NCI-H187 (cell line): Measurements from ENCODE around the gene MPRIP.
"Not testable (repeated sequence)": the region's sequence is repeated elsewhere in the genome, so short reads cannot be mapped to it uniquely, and the experiment has no call there.

ENCODE experiments used
- DNase-seq, 2 experiments: peaks; one replicate each; lab custom pipeline; 2025; lab: John Stamatoyannopoulos, UW

The MPRIP gene

DNA sequence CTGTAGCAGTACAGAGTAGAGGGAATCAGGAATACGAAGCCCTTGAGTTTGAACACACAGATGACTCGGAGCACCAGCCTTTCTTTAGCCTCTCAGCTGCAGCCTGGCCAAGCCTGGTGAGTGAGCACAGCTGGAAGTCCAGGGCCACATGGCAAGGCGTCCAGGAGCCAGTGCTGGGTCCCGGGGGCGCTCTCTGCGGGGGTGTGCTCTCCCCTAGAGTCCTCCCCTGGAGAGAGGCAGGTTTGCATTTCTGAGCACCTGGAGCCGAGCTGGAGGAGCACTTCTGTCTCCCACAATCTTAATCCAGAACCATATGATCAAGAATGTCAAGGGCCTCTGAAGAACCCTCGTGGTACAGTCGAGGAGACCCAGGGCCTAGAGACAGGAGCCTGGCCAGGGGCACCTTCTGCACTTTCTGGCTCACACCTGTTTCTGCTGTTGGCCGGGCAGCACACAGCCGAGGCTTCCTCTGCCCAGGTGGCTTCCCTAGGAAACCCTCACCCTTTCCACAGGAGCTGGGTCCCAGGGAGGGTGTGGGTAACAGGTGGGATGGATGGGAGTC is 85.6 kb downstream of the MPRIP start:
- no peak for DNase-seq

- no peak for DNase-seq
Observed at GRCh38 chr17:17128476-17129075, 86.3 kb downstream of the MPRIP start.

DNA sequence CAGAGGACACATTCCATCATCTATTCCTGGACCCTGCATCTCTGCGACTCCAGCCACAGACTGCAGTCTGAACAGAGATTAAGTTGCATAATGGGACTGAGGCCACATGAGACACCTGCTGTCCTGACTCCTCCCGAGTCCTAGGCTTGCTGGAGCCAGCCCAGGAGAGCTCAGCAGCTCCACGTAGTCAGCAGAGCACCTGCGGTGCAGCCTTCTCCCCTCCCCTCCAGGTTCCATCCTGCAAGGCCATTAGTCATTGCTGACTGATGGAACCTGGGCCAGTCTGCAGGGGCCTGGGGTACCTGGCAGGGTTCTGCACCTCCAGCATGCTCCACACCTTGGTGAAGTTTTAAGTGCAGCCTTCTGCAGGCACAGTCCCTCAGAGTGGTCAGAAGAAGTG is 87.2 kb downstream of the MPRIP start:
- DNase-seq = peak in 1 of 2 experiments; percentile 7

GRCh38 chr17:17130077-17130844 is 88.0 kb downstream of the MPRIP start:
- DNase-seq = no peak

DNA sequence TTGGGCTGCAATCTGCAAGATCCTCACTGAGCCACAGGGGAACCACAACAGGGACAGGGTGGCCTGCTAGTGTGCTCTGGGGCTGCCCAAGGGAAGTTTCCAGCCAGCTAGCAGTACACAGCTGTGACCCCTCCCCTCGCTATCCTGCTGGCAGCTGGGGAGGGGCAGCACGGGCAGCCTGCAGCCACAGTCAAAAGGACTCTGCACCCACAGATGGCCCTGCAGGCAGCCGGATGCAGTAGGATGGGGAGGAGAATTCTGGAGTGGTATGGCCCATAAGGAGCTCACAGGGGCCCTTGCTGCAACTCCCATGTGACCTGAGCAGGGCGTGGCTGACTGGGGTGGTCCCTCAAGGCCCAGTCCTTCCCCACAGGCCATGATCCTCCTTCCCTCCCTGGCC is 89.6 kb downstream of the MPRIP start:
- DNase-seq = no peak

DNA sequence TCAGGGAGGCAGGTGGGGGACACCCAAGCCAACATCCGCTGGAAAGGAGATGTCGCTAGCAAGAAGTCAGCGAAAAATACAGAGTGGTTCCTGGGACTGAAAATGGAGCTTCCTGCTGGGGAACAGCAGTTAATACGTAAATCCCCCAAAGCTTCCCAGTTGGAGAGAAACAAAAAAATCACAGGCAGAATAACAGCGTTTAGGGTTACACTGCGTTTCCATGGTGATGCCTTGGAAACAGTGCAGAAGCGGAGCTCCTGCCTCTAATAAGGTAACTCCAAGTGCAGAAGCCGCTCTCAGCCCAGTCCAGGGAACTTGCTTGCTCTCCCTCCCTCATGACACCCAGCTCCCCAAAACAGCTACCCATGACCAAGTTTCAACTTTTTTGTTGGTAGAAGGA is 90.5 kb downstream of the MPRIP start:
- no peak for DNase-seq

DNA sequence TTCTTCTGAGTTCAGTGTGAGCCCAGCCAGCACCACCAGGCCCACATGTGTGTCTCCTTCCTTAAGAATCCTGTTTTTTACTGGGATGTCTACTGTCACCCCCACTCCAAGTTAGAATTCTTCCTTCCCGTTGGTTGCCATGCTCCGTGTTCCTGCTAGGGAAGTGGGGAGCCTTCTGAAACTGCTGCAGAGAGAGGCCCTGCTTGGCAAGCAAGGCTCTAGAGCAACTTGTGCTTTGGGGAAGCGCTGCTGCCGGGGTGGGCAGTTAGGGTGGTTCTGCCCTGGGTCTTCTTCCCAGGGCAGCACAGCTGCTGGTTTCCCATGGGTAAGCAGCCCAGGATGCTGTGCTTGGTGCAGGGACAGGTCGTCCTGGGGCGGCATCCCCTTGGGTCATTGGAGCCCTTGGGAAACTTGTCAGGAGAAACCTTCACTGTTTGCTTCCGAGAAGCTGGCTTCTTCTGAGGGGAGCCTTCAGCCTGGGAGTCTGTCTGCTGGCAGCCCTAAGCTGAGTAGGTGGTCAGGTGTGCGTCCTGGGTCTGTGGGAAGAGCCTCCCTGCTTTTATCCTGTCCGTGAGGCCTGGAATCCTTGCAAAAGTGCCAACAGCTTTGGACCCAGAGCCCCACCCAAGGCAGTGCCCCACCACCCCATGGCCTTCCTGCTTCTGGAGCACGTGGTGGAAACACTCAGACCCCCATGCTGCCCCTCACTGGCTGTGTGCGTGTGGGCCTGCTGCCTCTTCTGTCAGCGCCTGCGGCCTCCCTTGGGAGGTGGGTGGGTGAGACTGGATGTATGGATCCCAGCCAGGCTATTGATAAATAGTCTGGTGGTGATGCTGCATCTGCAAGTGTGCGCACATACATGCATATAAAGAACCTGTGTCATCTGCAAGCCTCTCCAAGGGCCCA is 92.0 kb downstream of the MPRIP start:
- no peak for DNase-seq

- no peak for DNase-seq
Observed at GRCh38 chr17:17134957-17135333, 92.7 kb downstream of the MPRIP start.

DNA sequence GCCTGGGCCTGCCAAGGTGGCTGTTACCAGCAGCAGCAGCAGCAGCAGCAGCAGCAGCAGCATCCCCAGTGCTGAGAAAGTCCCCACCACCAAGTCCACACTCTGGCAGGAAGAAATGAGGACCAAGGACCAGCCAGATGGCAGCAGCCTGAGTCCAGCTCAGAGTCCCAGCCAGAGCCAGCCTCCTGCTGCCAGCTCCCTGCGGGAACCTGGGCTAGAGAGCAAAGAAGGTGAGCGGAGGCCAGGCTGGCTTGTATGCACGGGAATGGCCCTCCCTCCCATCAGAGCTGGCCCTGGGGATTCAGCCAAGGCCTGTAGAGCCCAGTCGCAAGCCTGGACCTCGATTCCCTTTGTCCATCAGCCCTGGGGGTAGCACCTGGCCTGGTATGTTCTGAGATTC is 94.0 kb downstream of the MPRIP start:
- DNase-seq = not testable (repeated sequence)

- DNase-seq = no peak
Observed at GRCh38 chr17:17137731-17138585, 95.7 kb downstream of the MPRIP start.

GRCh38 chr17:17139972-17140589 is 97.8 kb downstream of the MPRIP start:
- peak in 1 of 2 experiments; percentile 44 for DNase-seq

DNA sequence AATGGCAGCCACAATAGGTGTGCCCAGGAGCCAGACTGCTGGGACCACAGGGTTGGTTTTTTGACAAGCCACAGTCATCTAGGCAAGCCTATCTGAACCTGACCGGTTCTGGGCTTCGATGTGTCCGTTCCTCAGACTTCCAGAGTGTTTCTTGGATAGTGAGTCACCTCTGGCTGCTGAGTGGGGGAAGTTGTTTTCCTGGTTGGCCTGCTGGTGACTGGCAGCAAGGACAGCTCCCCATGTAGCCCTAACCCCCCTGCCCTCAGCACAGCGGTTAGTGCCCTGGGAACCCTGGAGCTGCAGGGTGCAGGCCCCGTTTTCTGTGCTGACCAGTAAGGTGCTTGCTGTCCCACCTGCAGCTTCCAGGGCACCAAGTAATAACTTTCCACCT is 98.3 kb downstream of the MPRIP start:
- no peak for DNase-seq

DNA sequence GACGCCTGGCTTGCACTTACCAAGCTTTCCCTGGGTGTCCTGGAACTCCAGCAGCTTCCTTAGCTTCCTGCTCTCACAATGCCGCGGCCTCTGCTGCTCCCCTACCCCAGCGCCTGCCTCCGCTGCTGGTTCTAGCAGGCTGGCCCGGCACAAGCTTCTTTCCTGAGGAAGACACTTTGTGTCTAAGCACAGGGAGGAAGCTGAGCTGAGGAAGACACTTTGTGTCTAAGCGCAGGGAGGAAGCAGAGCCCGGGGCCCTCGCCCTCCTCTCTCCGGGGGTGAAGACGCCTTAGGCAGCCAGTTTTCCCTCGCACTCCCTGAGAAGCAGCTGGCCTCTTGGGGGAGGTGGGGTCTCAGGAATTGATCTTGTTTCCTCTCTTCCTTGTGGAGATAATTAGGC is 99.0 kb downstream of the MPRIP start:
- DNase-seq = no peak

DNA sequence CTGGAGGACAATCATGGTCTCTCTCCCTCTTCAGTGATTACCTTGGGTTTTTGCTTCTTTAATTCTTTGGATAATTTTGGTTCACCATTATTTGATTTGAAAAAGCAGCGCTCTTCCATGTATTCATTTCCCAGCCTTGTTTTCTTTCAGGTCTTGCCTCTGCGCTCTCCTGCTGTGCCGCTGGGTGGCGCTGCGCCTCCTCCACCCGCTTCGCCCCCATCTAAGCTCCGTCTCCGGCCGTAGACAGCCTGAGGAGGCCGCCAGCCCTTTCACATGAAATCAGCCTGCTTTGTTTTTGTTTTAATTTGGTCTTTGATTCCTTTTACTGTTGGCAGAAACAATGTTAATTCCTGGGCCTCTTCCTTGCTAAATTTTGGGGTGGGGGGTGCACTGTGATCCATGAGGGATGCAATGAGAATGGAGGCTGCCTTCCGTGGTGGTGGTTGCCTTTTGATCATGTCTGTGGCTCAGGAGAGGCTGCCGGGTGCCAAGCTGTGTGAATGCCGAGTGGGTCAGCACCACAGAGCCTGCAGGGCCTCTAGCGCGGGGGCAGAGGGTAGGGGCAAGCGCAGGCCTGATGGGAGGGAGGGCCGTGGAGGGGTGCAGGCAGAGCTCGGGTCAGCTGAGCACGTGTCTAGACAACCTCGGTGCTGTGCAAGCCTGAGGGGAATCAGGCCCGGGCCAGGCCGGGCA is 99.7 kb downstream of the MPRIP start:
- DNase-seq = no peak

GRCh38 chr17:17142556-17142955 is 100.3 kb downstream of the MPRIP start:
- no peak for DNase-seq

DNA sequence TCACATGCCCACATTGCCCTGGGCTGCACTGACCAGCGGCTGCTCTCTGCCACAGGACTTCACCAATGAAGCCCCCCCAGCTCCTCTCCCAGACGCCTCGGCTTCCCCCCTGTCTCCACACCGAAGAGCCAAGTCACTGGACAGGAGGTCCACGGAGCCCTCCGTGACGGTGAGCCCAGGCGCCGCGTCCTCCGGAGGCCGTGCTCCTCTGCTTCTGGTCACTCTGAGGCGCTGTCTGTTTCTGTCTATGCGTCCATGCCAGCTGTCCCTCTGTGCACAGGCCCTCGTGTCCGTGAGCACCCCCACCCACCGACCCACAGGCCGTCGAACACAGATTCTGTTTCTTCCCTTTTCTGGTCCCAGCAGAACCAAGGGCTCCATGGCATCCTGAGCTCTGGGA is 101.2 kb downstream of the MPRIP start:
- no peak for DNase-seq

- no peak for DNase-seq
Observed at GRCh38 chr17:17144061-17144460, 101.8 kb downstream of the MPRIP start.

- no peak for DNase-seq
Observed at GRCh38 chr17:17144916-17145665, 102.8 kb downstream of the MPRIP start.

DNA sequence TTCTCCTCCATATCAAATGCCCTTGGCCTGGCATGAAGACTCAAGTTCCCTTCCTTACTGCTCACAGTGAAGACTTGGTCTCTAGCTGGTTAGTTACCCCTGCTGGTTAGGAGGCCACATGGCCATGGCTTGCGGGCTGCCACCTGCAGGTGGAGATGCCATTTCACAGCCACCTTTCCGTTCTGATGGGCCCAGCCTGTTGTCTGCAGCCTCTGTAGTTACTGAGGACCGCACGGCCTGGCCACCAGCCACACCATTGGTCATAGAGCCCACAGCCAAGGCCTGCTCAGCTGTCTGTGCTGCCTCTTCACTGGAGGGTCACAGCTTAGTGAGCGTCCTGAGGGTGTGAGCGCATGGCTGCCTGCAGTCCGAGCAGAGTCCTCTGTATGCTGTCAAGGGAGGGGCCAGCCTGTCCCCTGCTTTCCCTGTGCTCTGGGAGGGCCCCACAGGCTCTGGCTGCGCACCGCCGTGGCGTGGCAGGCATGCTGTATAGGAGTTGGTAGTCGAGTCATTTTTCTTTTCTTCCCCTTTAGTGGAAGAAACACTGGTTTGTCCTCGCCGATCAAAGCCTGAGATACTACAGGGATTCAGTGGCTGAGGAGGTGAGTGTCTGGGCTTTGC is 104.6 kb downstream of the MPRIP start:
- no peak for DNase-seq
